NCI-H128 (cell line): ENCODE measurements around the gene RBM5.

Experiments used
- DNase-seq: peaks from one replicate; lab custom pipeline; 2025; ENCODE audit not compliant: unreplicated experiment; lab: John Stamatoyannopoulos, UW

RBM5 gene

DNA sequence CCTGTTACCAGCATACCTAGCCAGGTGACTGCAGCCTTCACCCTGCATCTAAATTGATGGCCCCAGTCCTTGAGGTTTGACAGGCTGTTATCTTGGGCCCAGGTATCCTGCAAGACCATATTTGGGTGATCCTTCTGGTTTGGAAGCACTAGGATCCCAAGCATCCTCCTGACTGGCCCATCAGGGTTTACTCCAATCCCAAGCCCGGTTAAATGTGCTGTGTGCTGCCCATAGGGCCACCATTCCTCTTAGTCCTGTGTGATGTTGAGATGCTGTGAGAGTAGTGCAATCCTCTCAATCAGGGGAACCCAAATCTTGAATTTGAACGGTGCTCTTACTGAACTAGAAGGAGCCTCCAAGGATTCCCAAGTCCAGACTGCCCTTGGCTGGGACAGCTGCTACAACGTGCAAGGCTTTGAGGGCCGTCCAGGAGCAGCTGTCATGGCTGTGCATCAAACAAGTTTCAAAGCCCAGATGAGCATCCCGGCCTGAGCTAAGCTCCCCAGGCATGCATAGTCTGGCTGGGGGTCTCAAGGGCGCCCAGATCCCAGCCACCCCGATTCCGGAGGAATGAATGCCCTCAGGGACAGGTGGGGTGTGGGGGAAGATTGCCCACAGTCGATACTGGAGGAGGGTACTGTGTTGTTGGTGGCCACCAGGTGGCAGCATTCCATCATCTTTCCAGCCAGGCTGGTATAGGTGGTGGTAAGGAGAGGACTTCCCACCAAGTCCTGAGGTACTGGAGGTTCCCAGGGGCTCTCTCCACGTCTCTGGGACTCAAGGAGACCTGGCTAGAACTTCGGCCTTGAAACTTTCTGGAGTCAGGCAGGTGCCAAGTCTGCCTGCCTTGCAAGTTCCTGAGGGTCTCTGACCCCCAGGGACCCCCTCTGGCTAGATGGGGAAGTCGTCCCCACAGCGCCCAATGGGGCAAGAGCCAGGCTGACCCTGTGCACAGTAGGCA is 32.6 kb downstream of the RBM5 start:
- DNase-seq = no peak

DNA sequence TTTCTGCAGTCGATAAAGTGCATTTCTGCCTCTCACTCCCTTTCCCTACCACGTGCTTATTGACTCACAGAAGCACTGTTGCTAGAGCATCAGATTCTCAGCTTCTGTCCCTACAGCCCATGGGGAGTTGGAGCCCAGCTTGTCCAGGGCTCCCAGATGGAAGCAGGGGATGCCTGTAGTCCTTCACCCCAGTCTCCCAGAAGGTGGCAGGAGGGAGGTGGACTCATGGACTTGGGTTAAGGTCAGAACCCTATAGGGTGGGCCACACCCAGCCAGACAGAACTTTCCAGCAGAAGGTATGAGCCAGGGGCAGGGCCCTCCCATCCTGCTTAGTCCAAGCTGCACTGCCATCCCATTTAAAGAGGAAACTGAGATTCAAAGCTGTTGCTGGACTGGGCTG is 33.4 kb downstream of the RBM5 start:
- DNase-seq = no peak

DNA sequence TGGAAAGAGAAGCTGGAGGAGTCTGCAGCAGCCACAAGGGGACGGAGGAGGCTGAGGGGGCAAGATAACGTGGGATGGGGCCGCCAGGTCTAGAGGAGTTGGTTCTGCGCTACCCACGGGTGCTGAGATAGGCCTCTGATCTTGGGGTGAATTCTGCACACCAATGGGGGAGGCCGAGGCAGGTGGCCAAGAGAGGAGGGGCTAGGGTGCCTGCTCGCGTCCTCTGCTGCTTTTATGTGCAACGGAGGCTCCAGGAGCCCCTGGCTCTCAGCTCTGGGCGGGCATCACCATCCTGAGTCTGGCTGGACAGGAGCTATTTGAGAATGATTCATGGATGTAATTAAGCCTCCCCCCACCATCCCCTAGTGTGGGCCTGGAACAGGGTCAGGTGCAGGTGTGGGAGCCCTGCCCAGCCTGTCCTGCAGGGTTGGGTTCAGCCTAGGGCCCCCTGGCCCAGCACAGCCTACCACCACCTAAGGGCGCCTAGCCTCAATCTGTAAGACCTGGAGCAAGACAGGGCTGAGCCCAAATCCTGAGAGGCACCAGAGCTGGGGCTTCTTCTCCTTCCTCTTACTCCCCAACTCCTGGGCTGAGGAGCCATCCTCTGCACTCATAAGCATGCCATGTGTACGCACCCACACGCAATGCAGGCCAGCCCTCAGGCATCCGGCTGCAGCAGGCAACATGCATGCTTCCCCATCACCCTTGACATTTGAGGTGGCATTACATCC is 34.1 kb downstream of the RBM5 start:
- no peak for DNase-seq

DNA sequence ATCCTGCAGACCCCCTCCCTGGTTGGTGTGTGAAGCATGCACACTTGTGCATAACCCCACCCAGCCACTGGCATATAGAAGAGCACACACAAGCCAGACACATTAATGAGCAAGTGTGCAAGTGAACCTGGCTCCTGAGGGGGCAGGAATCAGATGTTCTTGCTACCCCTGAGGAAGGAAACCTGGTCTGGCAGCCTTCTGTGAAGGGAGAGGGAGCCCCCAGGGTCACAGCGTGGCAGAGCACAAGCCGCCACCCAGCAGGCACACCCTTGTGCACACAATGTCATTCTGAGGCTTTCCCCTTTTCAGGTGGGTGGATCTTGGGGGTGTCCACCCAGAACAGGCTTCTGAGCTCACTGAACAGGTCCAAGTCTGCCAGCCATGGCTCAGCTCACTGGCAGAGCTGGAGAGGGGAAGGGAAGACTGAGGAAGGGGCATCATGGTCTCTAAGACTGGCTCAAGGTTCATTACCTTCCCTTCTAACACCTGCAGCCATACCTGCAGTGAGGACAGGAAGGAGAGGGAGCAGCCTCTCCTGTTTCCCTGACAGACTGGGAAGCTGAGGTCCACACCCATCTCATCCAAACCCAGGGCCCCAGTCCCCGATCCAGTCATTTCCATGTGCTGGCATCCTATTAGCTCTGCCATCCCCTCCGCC is 34.8 kb downstream of the RBM5 start:
- no peak for DNase-seq

DNA sequence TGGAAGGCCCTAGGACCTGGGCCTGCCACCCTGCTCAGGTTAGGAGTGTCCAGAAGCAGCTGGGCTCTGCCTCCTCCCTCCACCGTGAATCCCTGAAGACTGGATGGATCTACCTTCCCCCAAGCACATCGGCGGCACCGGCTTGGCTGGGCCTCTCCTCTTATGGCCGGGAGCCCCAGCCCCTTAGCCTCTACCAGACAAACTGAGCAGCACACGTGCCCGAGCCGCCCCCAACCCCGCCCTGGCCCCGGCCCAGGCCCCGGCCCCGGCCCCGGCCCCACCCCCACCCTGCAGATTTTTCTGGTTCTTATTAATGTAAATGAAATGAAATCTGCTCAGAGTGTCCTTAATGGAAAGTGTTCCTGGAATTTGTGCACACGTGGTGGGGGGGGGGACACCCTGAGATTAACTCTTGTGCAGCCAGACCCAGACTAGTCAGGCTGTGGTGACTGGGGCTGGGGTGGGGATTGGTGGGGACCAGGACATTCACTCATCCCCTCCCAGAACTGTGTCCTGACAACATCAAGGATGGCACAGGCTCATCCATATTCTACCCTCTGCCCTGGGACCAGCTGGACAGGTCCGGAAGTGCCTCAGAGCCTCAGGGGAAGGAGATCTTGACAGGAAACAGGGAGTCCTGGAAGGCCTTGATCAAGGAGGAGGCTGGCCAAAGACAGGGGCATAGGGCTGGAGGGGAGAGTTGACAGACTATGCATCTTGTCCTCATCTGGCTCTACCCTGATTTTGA is 35.5 kb downstream of the RBM5 start:
- no peak for DNase-seq

DNA sequence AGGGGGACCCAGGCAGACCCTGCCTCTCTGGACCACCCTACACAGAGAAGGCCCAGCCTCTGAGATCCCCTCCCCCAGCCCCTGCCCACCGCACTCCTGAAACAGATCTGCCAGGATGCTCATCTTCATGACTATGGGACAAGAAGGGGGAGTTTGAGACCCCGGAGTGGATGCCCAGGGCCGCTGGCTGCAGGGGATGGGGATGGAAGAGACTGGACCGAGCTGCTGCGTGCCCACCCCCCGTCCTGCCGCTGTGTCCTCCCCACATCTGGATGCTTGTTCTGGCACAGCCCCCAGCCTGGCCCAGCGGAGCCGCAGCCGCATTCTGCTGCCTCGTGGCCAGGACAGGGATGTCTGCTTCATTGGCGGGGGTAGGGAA is 36.1 kb downstream of the RBM5 start:
- no peak for DNase-seq

DNA sequence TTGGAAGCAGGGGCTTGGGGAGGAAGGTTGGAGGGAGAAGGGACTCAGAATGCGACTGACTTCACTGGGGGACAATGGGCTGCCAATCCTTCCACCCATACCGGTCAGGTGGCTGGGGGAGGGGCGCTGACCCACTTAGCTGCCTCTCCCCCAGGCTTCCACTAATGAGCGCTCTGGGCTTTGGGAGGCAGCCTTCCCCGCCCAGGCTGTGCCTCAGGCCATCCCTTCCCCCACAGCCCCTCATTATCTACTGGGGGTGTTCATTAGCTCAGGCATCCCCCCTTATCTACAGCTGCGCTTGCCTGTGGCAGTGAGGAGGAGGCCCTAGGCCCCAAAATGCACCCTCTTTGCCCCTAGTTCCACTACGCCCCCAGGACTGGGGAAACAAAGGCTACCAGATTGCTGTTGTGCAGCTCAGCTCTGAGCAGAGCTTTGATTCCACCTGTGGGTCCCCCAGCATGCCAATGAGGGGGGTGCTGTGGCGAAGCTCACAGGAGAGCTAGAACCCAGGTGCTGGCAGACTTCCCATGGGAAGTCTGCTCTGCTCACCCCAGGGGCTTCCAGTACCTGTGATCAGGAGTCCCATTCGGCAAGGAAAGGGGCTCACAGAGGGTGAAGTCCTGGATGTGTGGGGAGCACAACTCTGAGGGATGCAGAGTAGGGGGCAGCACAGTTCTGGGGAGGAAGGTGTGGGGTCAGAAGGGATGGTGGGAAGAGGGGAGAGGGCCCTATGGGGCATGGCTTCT is 37.0 kb downstream of the RBM5 start:
- no peak for DNase-seq

DNA sequence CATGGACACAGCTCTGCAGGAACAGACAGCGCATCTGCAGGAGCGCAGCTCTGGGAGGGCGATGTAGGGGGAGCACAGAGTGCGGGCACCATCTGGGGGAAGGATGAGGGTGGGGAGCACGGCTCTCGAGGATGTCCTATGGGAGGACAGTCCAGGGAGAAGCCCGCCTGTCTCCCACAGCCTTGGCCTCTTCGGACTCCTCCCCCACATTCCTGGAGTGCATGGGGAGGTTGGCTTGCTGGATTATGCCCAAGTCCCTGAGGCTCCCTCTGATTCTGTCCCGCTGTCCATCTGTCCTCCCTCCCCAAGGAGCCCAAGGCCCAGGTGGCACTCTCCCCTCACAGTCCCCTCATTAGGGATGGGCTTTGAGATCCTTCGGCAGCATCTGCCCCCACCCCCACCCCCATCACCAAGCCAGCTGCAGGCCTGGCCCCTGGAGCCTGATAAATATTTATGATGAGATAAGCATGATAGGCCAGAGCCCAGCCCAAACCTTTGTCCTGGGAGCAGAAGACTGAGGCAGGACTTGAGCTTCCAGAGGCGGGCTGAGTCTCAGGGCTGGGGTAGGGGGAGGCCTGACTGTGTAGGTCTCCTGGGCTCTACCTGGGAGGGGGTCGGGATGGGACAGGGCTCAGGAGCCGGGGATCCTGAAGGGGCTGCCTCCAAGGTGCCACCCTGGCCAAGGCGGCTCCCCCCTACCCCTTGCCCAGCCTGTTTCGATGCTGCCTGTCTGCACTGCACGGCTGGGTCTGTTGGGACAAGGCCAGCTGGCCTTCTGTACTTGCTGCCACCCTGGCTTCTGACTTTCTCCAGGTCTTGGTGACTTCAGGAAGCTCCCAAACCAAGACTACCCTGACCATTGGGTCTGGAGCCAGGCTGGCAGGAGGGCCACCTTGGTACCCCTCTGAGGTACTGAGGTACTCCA is 37.8 kb downstream of the RBM5 start:
- no peak for DNase-seq

DNA sequence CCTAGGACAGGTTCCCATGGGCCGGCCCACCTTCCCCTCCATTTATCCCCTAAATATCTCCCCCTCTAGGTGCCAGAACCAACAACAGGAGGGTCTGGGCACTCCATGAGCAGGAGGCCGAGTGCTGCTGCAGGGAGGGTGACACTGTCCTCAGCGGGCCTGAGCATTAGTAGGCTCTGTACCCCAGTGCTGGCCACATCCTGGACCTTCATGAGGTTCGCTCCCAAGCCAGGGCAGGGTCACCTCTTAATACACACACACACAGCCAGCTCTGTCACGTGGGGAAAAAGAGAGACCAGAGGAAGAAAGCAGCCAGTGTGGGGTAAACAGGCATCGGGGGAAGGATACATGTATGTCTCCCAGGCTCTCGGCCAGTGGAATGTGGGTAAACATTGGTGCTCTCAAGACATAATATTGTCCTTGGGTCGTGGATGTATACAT is 38.6 kb downstream of the RBM5 start:
- no peak for DNase-seq

DNA sequence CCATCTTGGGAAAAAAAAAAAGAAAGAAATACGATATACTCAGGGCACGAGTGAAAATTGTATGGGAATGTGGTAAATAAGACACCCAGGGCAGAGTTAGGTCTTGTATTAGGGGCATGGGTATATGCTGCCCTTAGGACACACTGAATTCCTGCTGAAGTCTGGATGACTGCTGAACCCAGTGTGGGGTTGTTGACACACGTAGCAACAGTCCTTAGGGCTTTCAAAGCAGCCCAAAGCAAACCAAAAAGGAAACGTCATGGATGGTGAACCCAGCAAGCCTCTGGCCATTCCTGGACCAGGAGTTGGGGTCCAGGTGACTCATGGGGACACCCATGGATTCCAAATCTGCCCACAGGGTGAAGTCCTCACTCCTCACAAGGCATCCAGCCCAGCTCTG is 39.3 kb downstream of the RBM5 start:
- DNase-seq = no peak

DNA sequence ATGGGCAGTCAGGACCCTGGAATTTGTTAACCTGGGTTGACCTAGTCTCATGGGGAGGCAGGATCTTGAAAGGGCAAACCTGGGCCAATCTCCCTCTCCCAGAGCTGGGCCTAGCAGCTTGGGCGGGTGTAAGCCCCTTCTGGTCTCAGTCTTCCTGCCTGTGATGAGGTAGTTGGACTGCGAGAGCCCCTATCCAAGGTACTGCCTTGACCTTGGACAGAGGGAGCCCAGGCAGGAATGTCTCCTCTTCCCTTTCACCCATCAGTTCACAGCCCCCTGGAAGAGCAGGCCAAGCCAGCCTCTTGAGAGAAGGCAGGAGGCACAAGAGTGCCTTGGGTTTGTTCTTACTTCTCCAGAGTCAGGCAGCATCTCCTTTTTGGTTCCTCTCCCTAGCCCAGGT is 41.7 kb downstream of the RBM5 start:
- no peak for DNase-seq

DNA sequence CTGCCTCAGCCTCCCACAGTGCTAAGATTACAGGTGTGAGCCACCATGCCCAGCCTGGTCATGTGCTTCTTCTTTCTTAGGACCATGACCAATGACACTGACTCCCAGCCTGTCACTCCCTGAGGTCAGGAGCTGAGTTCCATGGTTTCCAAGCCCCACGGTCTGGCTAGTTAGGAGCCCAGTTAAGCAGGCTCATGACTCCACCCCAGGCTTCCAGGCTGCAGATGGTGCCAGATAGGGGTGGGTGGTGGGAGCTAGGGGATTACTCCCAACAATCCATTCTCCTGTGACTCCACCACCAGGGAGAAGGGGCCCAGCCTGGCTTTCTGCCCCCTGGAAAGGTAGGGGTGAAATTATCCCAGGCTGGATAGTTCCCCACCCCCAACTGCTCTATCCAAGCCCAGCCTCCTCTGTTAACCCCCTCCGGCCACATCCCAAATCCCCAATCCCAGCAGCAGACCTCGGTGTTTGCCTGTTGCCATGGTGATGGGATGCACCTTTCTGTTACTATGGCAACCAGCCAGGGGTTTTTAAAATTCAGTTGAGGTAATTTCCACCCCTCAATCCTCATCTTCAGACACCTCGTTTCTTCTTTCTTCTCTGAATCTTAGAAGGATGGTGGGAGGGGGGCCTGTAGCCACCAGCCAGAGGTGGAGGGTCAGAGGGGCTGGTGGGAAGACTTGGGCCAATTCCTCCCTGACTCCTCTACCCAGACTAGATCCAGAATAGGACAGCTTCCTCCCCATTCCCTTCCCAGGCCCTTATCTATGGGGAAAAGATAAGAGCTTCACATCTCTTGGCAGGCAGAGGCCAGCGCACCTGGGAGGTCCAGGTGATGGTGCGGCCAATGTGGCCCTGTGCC is 43.9 kb downstream of the RBM5 start:
- DNase-seq = no peak

DNA sequence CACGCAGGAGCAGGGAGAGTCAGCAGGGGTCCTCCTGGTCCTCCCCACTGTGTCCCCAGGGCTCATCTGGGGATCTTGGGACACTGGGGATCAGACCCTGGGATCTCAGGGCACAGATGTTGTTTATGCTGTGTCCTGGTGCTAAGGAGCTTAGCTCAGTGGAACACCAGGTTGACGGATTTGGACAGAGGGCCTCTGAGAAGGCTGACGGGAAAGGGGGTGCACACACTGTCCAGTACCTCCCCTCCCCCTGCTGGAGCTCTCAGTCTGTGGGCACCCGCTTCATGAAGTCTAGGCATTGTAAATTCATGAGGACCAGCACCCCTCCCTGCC is 44.5 kb downstream of the RBM5 start:
- no peak for DNase-seq

DNA sequence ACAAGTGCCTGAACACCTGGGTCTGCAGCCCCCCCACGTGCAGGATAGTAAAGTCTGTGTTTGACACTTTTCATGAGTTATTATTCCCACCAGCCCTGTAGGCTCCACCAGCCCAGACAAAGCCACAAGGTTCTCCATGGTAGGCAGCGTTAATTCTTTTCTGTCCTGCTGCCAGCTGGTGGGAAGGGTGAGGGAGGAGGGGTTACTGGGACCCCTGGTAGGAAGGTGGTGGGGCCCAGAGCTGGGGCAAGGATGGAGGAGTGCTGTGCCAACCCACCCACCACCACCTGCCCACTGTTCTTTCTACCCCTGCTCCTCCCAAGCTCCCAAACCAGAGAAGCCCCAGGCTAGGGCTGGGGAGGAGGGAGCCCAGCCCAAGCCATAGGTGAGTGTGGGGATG is 45.6 kb downstream of the RBM5 start:
- DNase-seq = no peak

DNA sequence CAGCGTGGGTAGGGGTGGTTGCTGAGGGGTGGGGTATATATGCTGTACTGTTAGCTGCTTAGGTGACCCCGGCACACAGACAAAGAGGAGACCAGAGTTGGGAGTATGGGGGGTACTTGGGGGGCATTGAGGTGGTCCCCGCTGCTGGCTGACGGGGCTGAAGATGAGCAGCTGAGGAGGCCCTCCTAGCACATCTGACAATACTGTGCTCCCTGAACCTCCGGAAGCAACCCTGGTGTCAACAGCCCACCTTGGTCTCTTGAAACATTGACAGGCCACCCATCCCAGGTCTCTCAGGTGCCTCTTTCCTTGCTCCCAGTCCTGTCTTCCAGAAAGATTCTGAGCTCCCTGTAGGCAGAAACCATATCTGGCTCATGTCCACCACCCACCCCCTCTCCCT is 47.2 kb downstream of the RBM5 start:
- no peak for DNase-seq

DNA sequence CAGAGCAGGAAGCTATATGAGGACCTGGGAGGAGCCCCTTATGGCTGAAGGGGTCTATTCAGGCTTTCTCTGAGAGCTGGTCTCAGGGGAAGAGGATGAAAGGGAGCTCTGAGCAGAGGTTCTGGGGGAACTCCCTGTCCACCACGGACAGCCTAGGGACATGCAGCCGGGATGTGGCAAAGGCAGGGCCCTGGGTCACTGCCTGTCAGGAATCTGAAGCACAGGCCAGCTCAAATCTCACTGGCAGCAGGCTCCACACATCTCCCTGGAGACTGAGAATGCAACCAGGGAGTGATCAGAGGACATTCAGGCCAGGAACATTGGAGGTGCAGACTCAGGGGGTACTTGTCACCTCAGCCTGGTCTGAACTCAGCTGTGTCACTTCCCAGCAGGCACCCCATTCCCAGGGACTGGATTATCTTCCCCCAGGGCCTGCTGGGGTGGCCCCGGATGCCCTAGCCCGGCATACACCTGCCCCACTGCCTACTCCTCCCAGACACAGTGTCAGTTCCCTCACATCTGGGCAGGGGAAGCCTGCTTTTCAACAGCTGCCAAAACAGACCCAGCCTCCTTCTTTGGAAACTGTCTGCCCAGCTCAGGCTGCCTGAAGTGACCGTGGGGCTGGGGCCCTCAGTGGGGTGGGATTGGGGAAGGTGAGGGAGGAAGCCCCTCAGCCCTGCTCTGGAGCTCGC is 48.1 kb downstream of the RBM5 start:
- no peak for DNase-seq

DNA sequence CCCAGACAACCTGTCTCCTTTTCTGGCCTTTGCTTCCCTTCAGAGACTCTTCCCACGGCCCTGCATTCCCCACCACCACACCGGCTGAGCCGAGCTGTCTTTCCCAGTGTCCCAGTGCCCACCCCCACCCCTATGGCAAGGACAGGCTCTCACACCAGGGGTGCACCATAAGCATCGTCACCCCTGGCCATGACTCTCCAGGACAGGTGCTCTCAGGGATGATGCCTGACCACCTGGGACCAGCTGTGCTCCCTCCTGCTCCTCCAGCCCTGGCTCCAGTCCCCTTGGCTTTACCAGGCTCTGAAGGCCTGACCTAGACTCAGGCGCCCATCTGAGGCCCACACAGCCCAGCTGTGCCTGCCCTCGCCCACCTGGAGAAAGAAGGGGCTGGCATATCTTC is 48.8 kb downstream of the RBM5 start:
- no peak for DNase-seq
